IPS-20b (cell line): ENCODE results near the gene GH2.

Experiments
- H3K27ac ChIP-seq: one replicate; pipeline ENCODE4 v1.5.1; 2013; ENCODE audit warnings: low read length
- H3K27me3 ChIP-seq: 2 replicates; pipeline ENCODE4 v1.6.1; 2013; ENCODE audit warnings: mild to moderate bottlenecking, low read length, inconsistent platforms; ENCODE audit not compliant: insufficient read depth
- H3K36me3 ChIP-seq: 2 replicates; pipeline ENCODE4 v1.6.1; 2013; ENCODE audit warnings: low read depth, mild to moderate bottlenecking, inconsistent platforms, low read length, moderate library complexity; ENCODE audit not compliant: insufficient read depth
- H3K4me1 ChIP-seq: 2 replicates; pipeline ENCODE4 v1.6.1; 2013; ENCODE audit warnings: mild to moderate bottlenecking, control low read depth, inconsistent platforms, low read length, moderate library complexity; ENCODE audit not compliant: insufficient read depth
- H3K4me3 ChIP-seq: 2 replicates; pipeline ENCODE4 v1.5.1; 2013; ENCODE audit warnings: mild to moderate bottlenecking, low read length, inconsistent platforms
- H3K9ac ChIP-seq: 2 replicates; pipeline ENCODE4 v1.6.1; 2013; ENCODE audit warnings: low read depth, mild to moderate bottlenecking, inconsistent platforms, low read length, moderate library complexity
- H3K9me3 ChIP-seq: 2 replicates; pipeline ENCODE4 v1.6.1; 2013; ENCODE audit warnings: mild to moderate bottlenecking, low read depth, low read length, inconsistent platforms; ENCODE audit not compliant: insufficient read depth

Gene GH2

DNA sequence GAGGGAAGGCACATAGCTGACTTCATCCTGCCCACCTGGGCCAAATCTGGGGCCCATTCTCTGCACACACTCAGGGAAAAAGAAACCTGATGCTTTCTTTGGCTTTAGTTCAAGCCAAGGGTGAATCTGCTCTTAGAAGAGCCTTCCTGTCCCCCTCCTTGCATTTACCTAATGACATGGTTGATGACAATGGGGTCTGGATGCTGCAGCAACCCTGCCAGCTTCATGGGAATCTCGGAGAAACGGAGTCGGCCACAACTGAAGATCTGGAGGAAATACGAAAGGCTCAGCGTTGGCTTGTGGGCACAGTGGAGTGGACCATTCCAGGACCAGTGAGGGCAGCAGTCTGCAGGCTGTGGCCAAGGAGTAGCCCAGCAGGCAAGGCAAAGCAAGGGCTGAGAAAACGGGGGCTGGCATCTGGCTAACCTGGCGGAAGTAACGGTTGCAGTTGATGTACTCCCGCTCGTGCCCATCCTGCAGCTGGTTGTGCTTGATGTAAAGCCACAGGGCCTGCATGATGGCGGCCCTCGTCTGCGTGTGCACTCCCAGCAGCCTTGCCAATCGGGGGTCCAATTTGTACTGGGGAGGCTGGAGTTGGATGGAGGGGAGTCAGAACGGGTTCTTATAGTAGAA is 47.9 kb downstream of the GH2 start:
- peaks cover 9% of the 10 kb centered on the region for H3K4me1 ChIP-seq
- no peaks in the 10 kb centered on the region for H3K27me3 ChIP-seq
- H3K4me3 ChIP-seq, result no peak overlapping the region
- H3K9ac ChIP-seq, result no peak overlapping the region
- H3K27ac ChIP-seq, result no peak overlapping the region
- H3K9me3 ChIP-seq, result no peaks in the 10 kb centered on the region
- peaks cover 72% of the 10 kb centered on the region for H3K36me3 ChIP-seq

DNA sequence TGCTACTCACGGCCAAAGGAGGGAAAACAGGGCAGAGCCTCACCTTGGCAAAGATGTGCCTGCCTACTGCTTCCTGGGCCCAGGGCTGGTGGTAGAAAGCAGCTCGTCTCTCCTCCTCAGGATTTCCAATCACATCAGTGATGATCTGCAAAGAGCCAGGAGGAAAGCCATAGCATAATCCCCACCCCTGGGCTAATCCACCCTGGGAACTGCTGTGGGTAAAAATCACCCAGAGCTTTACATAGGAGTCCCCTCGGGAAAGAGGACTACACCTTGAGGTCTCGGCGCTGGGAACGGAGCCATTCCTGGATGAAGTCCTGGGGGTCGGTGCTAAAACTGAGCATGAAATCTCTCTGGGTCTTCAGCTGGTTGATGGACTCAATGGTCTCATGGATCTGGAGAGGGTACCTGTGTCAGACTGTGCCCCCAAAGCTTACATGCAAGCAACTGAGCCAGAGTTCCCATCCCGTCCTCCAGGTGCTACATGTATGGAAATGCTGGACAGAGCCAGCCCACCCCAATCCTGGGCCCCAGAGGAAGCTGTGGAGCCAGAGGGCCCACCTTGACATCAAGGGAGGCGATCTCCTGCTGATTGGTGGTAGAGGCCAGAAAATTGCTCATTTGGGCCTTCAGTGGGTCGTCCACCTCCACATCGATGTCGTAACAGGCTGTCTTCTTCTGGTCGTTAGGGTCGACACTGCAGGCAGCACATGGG is 48.6 kb downstream of the GH2 start:
- no peaks in the 10 kb centered on the region for H3K9me3 ChIP-seq
- no peak overlapping the region for H3K9ac ChIP-seq
- peaks cover 6% of the 10 kb centered on the region; the same call in 1 of the 2 replicates for H3K4me1 ChIP-seq
- no peaks in the 10 kb centered on the region for H3K27me3 ChIP-seq
- H3K36me3 ChIP-seq, result peaks cover 78% of the 10 kb centered on the region
- H3K27ac ChIP-seq, result no peak overlapping the region
- H3K4me3 ChIP-seq, result no peak overlapping the region

DNA sequence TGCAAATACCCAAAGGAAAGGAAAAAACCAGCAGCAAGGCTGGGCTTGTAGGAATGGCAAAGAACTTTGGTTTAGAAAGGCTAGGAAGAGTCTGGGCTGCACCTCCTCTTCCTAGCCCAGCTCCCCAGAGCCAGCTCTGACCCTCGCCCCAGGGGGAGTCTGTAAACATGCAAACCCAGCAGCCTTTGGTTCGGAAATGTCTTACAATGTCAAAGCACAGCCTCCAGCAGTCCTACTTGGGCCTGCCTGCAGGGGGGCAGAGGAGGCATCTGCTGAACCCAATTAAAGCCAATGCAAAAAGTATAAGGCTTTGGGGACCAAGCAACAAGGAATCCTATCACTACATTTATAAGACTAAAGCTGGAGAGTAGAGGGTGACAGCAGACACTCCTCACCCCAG is 49.3 kb downstream of the GH2 start:
- Histone ChIP-seq H3K27ac (no peak overlapping the region), H3K9ac (no peak overlapping the region), H3K27me3 (no peaks in the 10 kb centered on the region), H3K4me1 (peaks cover 5% of the 10 kb centered on the region; the same call in 1 of the 2 replicates), H3K9me3 (no peaks in the 10 kb centered on the region), H3K36me3 (peaks cover 78% of the 10 kb centered on the region), H3K4me3 (no peak overlapping the region)

DNA sequence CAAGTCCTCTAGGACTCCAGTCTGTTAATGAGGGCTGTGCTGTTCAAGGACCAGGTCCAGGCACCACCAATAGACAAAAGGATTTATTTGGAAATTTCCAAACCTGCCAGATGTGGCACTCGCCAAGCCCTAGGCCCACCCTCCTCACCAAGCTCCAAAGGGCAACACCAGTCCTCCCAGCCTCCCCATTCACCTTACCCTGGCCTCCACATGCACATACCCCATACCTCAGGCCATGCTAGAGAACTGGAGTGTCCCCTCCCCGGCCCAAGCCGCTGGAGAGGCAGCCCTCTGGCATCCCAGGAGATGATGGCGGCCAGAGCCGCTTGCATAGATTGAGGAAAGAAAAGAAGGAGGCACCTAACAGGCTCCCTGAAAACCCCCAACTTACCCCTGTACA is 49.7 kb downstream of the GH2 start:
- Histone ChIP-seq H3K27me3 (no peaks in the 10 kb centered on the region), H3K4me1 (peaks cover 5% of the 10 kb centered on the region; the same call in 1 of the 2 replicates), H3K36me3 (peaks cover 77% of the 10 kb centered on the region), H3K9ac (no peak overlapping the region), H3K4me3 (no peak overlapping the region), H3K9me3 (no peaks in the 10 kb centered on the region), H3K27ac (no peak overlapping the region)

DNA sequence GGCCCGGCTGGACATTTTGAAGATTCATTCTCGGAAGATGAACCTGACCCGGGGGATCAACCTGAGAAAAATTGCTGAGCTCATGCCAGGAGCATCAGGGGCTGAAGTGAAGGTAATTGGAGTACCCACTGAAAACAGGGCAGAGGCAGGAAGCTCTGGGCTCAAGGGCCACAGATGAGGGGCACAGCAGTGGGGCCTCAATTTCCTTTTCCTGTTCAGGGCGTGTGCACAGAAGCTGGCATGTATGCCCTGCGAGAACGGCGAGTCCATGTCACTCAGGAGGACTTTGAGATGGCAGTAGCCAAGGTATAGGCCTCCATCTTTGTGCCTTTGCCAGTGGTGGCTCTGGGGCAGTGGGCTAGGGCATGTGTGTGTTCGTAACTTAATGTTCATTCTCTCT is 50.2 kb downstream of the GH2 start:
- peaks cover 72% of the 10 kb centered on the region for H3K36me3 ChIP-seq
- H3K27me3 ChIP-seq, result no peaks in the 10 kb centered on the region
- H3K27ac ChIP-seq, result no peak overlapping the region
- no peaks in the 10 kb centered on the region for H3K9me3 ChIP-seq
- H3K4me1 ChIP-seq, result peaks cover 5% of the 10 kb centered on the region; the same call in 1 of the 2 replicates
- H3K4me3 ChIP-seq, result no peak overlapping the region
- no peak overlapping the region for H3K9ac ChIP-seq

DNA sequence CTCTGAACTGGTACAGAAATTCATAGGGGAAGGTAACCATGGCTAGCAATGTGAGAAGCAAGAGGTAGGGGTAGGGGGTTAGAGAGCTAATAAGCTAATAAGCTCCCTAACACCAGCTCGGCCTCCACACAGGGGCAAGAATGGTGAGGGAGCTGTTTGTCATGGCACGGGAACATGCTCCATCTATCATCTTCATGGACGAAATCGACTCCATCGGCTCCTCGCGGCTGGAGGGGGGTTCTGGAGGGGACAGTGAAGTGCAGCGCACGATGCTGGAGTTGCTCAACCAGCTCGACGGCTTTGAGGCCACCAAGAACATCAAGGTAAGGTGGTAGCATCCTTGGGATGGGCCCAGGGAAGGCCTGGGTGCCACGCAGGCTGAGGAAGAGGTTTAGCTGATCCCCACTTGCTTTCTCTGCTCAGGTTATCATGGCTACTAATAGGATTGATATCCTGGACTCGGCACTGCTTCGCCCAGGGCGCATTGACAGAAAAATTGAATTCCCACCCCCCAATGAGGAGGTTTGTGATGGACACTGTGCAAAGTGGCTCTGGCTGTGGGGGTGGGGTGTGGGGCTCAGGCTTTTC is 50.7 kb downstream of the GH2 start:
- Histone ChIP-seq H3K9me3 (no peaks in the 10 kb centered on the region), H3K27ac (no peak overlapping the region), H3K4me1 (peaks cover 5% of the 10 kb centered on the region; the same call in 1 of the 2 replicates), H3K9ac (no peak overlapping the region), H3K4me3 (no peak overlapping the region), H3K36me3 (peaks cover 72% of the 10 kb centered on the region), H3K27me3 (no peaks in the 10 kb centered on the region)

DNA sequence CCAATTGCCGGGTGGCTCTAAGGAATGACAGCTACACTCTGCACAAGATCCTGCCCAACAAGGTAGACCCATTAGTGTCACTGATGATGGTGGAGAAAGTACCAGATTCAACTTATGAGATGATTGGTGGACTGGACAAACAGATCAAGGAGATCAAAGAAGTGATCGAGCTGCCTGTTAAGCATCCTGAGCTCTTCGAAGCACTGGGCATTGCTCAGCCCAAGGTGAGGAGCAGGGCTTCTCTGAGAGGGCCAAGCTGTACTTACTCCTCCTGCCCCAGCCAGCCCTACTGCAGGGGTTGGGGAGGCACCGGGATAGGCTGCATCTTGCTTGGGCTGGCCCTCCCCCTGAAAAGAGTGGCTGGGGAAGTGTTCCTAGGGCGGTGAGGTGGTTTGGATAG is 51.5 kb downstream of the GH2 start:
- Histone ChIP-seq H3K27ac (no peak overlapping the region), H3K4me3 (no peak overlapping the region), H3K4me1 (peaks cover 9% of the 10 kb centered on the region; the same call in 1 of the 2 replicates), H3K27me3 (no peaks in the 10 kb centered on the region), H3K36me3 (peaks cover 77% of the 10 kb centered on the region), H3K9ac (no peak overlapping the region), H3K9me3 (no peaks in the 10 kb centered on the region)
